GM19099 (cell line): Measurements from ENCODE around the gene OMP.

Experiments used
- POLR2A ChIP-seq: IDR thresholded peaks from 3 replicates; pipeline ENCODE4 v1.6.1; 2011; ENCODE audit warnings: low read depth; ENCODE audit not compliant: insufficient read length; ENCODE audit errors: extremely low read depth

Gene OMP

DNA sequence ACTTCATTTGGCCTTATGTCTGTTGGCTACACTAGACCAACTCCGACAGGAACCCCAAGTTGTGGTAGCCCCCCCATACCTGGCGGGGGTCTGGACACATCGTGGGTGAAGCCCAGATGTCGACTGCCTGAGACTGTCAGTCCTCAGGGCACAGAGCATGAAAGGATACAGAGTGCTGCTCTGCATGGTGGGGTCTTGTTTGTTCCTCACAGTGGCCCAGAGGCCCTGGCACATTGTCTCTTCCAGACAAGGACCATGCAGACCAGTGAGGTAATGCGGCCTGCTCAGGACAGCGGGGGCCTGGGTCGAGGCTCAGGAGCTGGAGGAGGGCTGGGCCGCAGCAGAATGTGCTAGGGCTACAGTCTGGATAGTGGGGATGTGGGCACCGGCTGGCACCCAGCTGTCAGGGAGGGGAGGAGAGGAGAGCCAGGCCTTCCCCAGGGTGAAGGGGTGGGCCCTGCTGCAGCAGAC is 21.2 kb upstream of the OMP start:
- no peak for TF ChIP-seq POLR2A

DNA sequence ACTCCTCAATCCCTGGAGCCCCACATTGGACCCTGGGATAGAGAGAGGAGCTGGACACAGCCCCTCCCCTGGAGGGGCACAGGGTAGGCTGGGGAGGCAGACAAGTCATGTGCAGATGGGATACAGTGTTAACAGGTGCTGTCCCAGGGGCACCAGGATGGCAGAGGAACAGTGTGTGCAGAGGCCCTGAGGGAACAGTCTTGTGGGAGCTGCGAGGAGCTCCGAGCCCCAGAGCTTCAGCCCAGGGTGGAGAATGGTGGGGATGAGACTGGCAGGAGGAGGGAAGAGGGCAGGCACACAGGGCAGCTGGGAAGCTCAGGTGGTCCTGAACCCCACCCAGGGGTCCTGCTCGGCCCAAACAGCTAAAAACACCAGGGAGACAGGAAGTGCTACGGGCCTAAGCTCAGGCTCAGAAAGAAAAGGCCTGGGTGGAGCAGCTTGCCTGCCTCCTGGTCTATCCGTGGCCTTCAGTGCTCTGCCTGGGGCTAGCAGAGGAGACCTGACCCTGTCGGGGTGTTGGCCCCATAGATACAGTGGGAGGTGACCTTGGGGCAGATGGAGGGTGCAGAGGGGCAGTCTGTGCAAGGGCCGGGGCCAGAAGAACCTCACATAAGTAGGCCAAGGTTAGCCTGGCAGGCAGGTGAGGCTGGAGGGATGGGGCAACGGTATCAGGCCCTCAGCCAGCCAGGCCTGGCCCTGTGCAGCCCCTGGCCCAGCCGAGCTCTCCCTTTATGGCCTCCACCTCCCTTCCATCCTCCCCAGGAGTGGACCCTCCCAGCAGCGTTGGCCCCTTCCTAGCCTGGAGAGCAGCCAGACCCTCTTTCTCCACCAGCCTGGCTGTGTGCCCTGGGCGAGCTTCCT is 20.4 kb upstream of the OMP start:
- no peak for TF ChIP-seq POLR2A

- no peak for TF ChIP-seq POLR2A
Measured at GRCh38 chr11:77082838-77083565, 19.6 kb upstream of the OMP start.

DNA sequence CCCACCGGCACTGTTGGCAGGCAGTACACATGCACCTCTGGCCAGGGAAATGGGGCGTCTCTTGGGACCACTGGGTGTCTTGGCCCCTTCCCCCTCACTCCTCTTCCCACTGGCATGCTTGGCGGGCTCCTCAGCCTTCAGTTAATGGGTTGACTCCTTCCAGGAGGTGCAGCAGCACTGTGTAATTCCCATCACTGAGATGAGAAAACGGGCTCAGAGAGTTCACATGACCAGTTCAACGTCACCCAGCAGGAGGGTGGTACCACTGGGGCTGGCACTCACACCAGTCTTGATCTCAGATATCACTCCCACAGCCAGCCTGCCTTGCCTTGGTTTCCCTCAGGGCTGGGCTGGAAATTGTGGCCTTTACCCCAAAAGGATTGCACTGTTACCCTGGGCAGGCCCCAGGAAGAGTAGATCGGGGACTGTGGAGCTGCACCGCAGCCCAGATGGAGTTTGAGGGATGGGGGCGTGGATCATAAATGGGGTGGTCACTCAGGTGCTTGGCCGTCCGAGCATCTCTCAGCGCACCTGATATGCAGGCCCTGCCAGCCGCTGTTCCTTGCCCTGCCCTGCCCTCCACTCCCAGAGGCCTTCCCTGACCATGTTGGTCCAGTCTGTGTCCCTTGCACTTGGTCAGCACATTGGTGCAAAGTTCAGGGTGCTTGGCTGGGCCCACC is 18.9 kb upstream of the OMP start:
- no peak for TF ChIP-seq POLR2A

DNA sequence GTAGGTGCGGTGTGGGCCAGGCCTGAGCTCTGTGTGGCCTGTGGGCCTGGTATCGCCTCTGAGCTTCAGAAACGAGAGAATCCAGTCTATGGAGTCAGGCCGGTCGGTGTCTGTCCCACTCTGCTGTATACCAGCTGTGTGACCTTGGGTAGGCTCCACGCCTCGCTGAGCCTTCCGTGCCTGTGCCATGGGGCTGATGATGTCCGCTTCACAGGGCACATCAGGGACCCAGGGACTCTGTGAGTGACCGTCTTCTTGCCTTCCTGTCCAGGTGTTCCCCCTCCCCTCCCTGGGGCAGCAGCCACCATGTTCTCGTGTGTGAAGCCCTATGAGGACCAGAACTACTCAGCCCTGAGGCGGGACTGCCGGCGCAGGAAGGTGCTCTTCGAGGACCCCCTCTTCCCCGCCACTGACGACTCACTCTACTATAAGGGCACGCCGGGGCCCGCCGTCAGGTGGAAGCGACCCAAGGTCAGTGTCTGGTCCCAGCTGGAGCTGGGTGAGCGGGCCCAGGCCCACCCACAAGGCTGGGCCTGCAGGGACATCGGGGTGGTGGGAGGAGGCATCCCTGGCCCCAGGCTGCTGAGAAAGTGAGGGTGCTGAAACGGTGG is 18.0 kb upstream of the OMP start:
- no peak for TF ChIP-seq POLR2A

GRCh38 chr11:77085652-77086051 is 17.0 kb upstream of the OMP start:
- no peak for TF ChIP-seq POLR2A

- no peak for TF ChIP-seq POLR2A
Measured at GRCh38 chr11:77086521-77087472, 15.8 kb upstream of the OMP start.

GRCh38 chr11:77087723-77088225 is 14.9 kb upstream of the OMP start:
- TF ChIP-seq POLR2A = no peak

DNA sequence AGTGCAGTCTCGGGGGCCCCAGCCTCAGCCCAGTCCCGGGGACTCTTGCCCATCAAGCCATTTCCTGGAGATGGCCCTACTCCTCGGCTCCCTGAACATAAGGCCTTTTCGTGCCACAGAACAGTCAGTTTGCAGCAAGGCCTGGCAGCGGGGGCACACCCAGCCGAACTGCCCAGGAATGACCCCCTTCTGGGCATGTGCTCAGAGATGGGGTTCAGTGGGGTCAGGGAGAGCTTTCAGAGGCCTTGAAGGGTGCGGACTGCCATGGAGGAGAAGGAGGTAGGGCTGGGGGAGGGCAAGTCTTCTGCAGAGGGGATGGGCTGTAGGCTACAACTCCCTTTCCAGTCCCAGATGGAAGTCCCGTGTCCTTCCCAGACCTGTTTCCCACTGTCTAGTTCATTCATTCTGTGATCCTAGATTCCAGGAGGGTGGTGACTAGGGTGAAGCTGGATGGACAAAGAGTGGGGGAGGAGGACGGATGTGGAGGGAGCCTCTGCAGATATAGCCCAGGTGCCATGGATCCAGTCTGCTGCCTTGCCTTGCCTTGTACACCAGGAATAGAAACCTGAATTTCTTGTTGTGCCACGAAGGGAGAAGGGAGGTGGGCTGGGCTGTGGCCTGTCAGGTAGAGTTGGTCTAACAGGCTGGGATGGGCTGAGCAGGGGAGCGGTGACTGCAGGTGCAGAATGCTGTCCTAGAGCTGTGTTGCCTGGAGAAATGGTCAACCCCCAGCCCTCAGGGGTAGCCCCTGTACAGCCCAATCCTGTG is 14.2 kb upstream of the OMP start:
- no peak for TF ChIP-seq POLR2A

GRCh38 chr11:77089004-77089545 is 13.6 kb upstream of the OMP start:
- TF ChIP-seq POLR2A = no peak

DNA sequence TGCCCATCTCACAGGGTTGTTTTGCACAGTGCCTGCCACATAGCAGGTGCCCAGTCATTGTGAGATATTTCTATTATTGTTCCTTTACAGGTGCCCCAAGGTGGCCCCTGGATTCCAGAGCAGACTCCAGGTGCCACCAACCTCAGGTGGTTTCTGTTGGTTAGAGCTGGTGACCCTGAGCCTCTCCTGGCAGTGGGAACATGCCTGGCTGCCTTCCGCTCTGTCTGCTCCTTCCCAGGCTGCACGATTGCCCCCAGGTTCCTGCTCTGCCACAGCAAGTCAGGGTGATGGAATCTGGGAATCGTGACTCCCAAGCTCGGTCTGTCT is 12.6 kb upstream of the OMP start:
- no peak for TF ChIP-seq POLR2A

DNA sequence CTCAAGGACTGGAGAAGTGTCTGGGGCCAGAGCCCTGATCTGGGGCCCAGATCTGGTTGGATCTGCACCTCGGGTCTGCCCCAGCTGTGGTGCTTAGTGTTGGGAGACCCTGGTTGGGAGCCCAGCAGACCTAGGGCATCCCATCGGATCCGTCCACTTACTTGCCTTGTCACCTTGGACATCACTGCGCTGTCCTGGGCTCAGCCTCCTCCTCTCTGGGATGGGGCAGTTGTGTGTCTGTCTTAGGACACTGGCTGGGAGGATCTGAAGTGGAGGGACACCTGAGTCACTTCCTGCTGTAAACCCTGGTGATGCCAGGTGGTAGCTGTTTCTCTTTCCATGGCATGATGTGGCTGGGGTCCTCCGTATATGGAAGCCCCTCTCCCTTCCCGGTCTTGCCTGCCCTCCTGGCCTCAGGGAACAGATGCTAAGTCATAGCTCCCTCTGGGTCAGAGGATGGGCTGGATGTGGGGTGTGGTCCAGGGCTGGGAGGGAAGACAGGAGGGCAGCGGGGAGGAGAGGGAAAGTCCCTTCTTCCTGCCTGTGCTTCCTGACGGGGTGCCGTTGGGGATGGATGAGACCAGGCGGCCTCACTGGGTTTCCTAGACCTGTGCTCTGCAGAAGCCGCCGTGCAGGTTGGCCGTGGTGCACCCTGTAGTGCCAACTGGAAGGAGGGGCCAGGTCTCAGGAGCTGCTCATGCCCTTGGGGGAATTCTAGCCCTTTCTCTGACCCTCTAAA is 12.1 kb upstream of the OMP start:
- no peak for TF ChIP-seq POLR2A
